Measurements from ENCODE around the gene KCNJ5.

- no peak for TF ChIP-seq CTCF (optimal IDR thresholded peaks at IDR 0.05 in 1 of 3, IDR thresholded peaks at IDR 0.05 in 1 of 3, conservative IDR thresholded peaks at IDR 0.05 in 1 of 3; ENCODE audit: extremely low read depth in 1 of 3, insufficient read depth in 2 of 3, low read length in 3 of 3)
- TF ChIP-seq EZH2 (IDR thresholded peaks at IDR 0.05; ENCODE audit: low read length), result no peak
Measured at GRCh38 chr11:128946648-128947047, 55.5 kb downstream of the KCNJ5 start.
